Adipocyte (in vitro differentiated cells): Measurements from ENCODE around the gene FAM234A.
"Not testable (repeated sequence)": the region's sequence is repeated elsewhere in the genome, so short reads cannot be mapped to it uniquely, and the experiment has no call there.

ENCODE experiments used
- DNase-seq: peaks from one replicate; pipeline ENCODE4 v3.0.0-alpha.2; 2015; ENCODE audit warnings: low read depth
- H3K27me3 ChIP-seq: replicated peaks from 2 replicates; pipeline ENCODE4 v1.7.0; 2013; ENCODE audit warnings: mild to moderate bottlenecking, low read length, moderate library complexity; ENCODE audit not compliant: control insufficient read depth, insufficient read depth
- H3K36me3 ChIP-seq: 2 replicates; pipeline ENCODE4 v1.7.0; 2013; ENCODE audit warnings: low read length, mild to moderate bottlenecking, moderate library complexity; ENCODE audit not compliant: control insufficient read depth, insufficient read depth, severe bottlenecking
- H3K4me1 ChIP-seq: 2 replicates; pipeline ENCODE4 v1.7.0; 2013; ENCODE audit warnings: mild to moderate bottlenecking, low read length, moderate library complexity; ENCODE audit not compliant: control insufficient read depth, insufficient read depth
- H3K4me3 ChIP-seq: 2 replicates; pipeline ENCODE4 v1.7.0; 2013; ENCODE audit warnings: mild to moderate bottlenecking, low read length, moderate library complexity
- H3K9ac ChIP-seq: 2 replicates; pipeline ENCODE4 v1.7.0; 2013; ENCODE audit warnings: mild to moderate bottlenecking, low read length, moderate library complexity
- H3K9me3 ChIP-seq: 2 replicates; pipeline ENCODE4 v1.7.0; 2013; ENCODE audit warnings: mild to moderate bottlenecking, low read length, moderate library complexity; ENCODE audit not compliant: control insufficient read depth

The FAM234A gene

DNA sequence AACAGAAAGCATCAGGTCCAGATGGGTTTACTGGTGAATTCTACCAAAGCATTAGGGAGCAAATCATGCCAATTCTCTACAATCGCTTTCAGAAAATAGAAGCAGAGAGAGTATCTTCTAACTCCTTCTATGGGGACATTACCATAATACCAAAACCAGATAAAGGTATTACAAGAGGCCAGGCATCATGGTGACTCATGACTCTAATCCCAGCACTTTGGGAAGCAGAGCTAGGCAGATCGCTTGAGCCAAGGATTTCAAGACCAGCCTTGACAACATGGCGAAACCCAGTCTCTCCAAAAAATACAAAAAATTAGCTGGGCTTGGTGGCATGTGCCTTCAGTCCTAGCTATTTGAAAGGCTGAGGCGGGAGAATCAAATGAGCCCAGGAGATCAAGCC is 31.4 kb upstream of the FAM234A start:
- Histone ChIP-seq H3K9me3 (no peaks in the 10 kb centered on the region), H3K27me3 (no peaks in the 10 kb centered on the region), H3K4me1 (peaks cover 5% of the 10 kb centered on the region), H3K9ac (no peak overlapping the region), H3K36me3 (peaks cover 74% of the 10 kb centered on the region), H3K4me3 (no peak overlapping the region)
- no peak for DNase-seq

DNA sequence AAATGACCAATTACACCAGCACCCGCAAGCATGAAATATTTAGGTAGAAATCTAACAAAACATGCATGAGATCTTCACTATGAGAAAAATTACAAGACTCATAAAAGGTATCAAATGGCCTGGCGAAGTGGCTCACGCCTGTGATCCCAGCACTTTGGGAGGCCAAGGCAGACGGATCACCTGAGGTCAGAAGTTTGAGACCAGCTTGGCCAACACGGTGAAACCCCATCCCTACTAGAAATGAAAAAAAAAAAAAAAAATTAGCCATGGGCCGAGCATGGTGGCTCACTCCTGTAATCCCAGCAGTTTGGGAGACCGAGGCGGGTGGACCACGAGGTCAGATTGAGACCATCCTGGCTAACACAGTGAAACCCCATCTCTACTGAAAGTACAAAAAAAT is 30.6 kb upstream of the FAM234A start:
- H3K36me3 ChIP-seq = peaks cover 74% of the 10 kb centered on the region
- H3K9me3 ChIP-seq, H3K4me3 ChIP-seq, H3K9ac ChIP-seq, DNase-seq, H3K27me3 ChIP-seq, H3K4me1 ChIP-seq: not testable (repeated sequence)

DNA sequence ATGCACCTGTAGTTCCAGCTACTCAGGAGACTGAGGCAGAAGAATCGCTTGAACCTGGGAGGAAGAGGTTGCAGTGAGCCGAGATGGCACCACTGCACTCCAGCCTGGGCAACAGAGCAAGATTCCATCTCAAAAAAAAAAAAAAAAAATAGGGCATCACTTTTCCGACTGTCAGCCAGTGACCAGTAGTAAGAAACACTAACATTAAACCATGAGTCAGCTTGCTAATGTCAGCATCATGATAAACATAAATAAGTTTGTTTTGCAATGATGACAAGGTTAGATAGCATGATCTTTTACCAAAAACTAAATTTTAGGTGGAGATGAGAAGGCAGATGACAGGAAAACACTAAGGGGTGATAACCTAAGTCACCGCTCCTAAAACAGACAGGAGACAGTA is 25.3 kb upstream of the FAM234A start:
- not testable (repeated sequence) for H3K9ac ChIP-seq, DNase-seq, H3K4me1 ChIP-seq, H3K4me3 ChIP-seq, H3K27me3 ChIP-seq, H3K9me3 ChIP-seq
- H3K36me3 ChIP-seq = peaks cover 76% of the 10 kb centered on the region

DNA sequence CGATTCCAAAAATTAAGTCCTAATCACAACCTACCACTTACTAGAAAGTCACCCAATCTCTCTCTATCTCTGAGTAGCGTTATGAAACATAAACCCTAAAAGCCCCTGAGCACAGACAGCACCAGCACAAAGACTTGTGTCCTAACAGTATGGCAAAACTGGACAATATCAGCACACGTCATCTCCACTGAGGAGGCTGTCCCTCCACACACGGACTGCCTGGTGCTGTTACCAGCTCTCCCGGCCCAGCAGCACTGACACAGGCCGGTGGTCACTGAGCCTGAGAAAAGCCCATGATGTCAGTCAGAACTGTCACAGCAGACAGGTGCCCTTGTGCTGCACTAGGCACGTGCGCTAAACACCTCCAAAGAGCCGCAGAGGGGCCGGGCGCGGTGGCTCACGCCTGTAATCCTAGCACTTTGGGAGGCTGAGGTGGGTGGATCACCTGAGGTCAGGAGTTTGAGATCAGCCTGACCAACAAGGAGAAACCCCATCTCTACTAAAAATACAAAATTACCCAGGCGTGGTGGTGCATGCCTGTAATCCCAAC is 22.9 kb upstream of the FAM234A start:
- not testable (repeated sequence) for DNase-seq, H3K9ac ChIP-seq, H3K9me3 ChIP-seq, H3K4me3 ChIP-seq, H3K27me3 ChIP-seq, H3K4me1 ChIP-seq
- peaks cover 74% of the 10 kb centered on the region for H3K36me3 ChIP-seq

GRCh38 chr16:212999-213398 is 21.6 kb upstream of the FAM234A start:
- no peaks in the 10 kb centered on the region for H3K9me3 ChIP-seq
- H3K36me3 ChIP-seq = peaks cover 74% of the 10 kb centered on the region
- no peaks in the 10 kb centered on the region for H3K27me3 ChIP-seq
- H3K4me3 ChIP-seq = no peak overlapping the region
- DNase-seq = no peak
- no peak overlapping the region for H3K9ac ChIP-seq
- peaks cover 3% of the 10 kb centered on the region for H3K4me1 ChIP-seq

- H3K4me3 ChIP-seq = no peak overlapping the region
- H3K4me1 ChIP-seq = peaks cover 5% of the 10 kb centered on the region
- no peaks in the 10 kb centered on the region for H3K27me3 ChIP-seq
- H3K9me3 ChIP-seq = peaks cover 3% of the 10 kb centered on the region
- no peak overlapping the region for H3K9ac ChIP-seq
- peaks cover 82% of the 10 kb centered on the region for H3K36me3 ChIP-seq
- DNase-seq = no peak
These were observed 14.6 kb upstream of the FAM234A start for GRCh38 chr16:220021-220420.

- peaks cover 34% of the 10 kb centered on the region for H3K36me3 ChIP-seq
- DNase-seq = peak; percentile 17
- H3K9me3 ChIP-seq = no peaks in the 10 kb centered on the region
- H3K4me3 ChIP-seq = peak overlapping the region; percentile 92
- no peaks in the 10 kb centered on the region for H3K27me3 ChIP-seq
- H3K9ac ChIP-seq = peak overlapping the region; percentile 97
- H3K4me1 ChIP-seq = peaks cover 10% of the 10 kb centered on the region
These were observed 6.3 kb upstream of the FAM234A start for GRCh38 chr16:228151-228851.

DNA sequence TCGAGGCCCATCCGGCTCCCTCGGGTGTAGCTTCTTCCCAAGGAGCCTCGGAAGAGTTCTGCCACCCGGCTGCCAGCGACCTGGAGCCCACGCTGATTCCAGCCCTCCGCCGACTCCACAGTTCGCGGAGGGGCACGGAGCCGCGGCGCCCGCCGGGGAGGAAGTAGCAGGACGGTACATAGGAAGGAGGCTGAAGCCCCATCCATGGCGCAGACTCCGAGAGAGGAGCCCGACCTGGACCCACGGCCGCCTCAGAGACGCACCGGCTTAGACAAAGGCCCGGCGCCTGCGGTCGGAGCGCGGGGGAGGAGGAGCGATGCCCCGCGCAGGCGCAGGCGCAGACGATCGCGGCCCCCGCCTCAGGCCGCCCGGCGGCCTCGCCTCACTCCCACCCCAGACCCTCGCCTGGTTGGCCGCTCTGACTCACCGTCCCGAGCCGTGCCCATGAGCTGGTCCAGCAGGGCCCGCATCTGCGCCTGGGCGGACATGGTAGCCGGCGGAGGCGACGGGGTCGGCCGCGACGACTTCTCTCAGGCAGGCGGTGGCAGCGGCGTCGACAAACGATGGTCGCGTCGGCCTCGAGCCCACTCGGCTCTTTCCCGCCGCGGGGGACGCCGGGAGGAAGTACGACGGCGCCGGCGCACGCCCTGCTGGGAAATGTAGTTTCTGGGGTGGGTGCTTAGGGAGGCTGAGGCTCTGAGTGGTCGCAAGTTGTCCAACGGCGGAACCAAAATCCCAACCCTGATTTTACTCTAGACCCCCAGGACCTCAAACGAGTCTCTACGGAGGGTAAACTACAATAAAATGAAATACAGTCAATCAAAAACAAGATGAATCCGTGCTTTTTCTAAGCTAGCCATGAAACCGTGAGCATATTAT is 5.5 kb upstream of the FAM234A start, which contains the start of gene LUC7L:
Gene LUC7L (minus strand): TSS at position 598 of the 879 bp plus-strand sequence. CDS start 110 bp downstream, at position 488.
- peak within 1 kb of the TSS; percentile 97 for H3K9ac ChIP-seq
- H3K4me1 ChIP-seq = peaks cover 10% of the 10 kb centered on the region
- peaks cover 26% of the 10 kb centered on the region for H3K36me3 ChIP-seq
- H3K4me3 ChIP-seq = peak within 1 kb of the TSS; percentile 92
- H3K9me3 ChIP-seq = no peaks in the 10 kb centered on the region
- H3K27me3 ChIP-seq = no peaks in the 10 kb centered on the region
- peak; percentile 96 for DNase-seq

DNA sequence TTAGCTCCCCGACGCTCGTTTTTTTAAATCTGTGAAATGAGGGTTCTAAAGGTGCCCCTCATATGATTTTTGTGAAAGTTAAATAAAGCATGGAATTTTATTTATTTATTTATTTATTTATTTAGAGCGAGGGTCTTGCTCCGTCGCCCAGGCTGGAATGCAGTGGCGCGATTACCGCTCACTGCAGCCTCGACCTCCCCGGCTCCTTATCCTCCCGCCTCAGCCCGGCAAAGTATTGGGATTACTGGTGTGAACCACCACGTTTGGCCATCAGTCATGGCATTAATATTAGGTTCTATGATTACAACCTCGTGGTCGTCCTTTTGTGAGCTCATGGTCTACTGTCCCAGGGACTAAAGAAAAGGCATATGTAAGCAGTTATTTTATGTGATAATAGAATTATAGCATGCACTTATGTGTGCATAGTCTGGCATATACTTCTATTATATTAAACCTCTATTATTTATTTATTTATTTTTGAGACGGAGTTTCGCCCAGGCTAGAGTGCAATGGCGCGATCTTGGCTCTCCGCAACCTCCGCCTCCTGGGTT is 4.8 kb upstream of the FAM234A start:
- DNase-seq = no peak
- no peaks in the 10 kb centered on the region for H3K27me3 ChIP-seq
- peaks cover 20% of the 10 kb centered on the region for H3K36me3 ChIP-seq
- H3K4me3 ChIP-seq = peak overlapping the region; percentile 92
- H3K4me1 ChIP-seq = peaks cover 10% of the 10 kb centered on the region
- peak overlapping the region; percentile 97 for H3K9ac ChIP-seq
- H3K9me3 ChIP-seq = no peaks in the 10 kb centered on the region

GRCh38 chr16:230351-230750 is 4.3 kb upstream of the FAM234A start:
- not testable (repeated sequence) for DNase-seq, H3K27me3 ChIP-seq, H3K9ac ChIP-seq, H3K9me3 ChIP-seq, H3K4me3 ChIP-seq
- Histone ChIP-seq H3K4me1 (peaks cover 10% of the 10 kb centered on the region), H3K36me3 (peaks cover 17% of the 10 kb centered on the region)

DNA sequence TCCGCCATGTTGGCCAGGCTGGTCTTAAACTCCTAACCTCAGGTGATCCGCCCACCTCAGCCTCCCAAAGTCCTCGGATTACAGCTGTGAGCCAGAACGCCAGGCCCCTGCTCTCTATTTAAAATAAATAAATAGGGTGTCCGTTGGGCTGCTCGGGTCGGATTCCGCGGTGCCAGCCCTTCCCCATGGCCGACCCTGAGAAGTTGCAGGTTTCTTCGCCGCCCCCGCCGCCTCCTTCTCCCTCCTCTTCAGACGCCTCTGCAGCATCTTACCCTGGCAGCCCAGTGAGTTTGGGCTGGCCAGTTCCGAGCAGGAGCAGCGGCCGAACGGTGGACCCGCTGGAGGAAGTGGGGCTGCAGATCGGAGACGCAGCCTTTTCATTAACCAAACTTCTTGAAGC is 3.7 kb upstream of the FAM234A start:
- H3K36me3 ChIP-seq = peaks cover 13% of the 10 kb centered on the region
- H3K9ac ChIP-seq = no peak overlapping the region
- no peak for DNase-seq
- no peaks in the 10 kb centered on the region for H3K9me3 ChIP-seq
- peaks cover 10% of the 10 kb centered on the region for H3K4me1 ChIP-seq
- H3K4me3 ChIP-seq = no peak overlapping the region
- H3K27me3 ChIP-seq = no peaks in the 10 kb centered on the region
